K562 (cell line): ENCODE data around the gene SDC3. TPM values are rescaled to one million over a fixed set of nuclear protein-coding genes. Genes with fewer than 3 reads are reported as not detected.
A peak's percentile ranks its signal among the peaks of the same experiment; 100 is the strongest.

ENCODE experiments used
- ATAC-seq: fragments of 200-7000 bp; cut with Tn5 transposase; 3 replicates; pipeline ENCODE4 v1.9.1; 2020; ENCODE audit warnings: moderate library complexity
- BruUV-seq: library from RNA; stranded (reverse); fragments of 400-500 nt; replicated peaks from 2 replicates; lab custom pipeline; 2021; lab: Mats Ljungman, UMichigan
- CTCF ChIA-PET: fragments of 300-600 bp; formaldehyde crosslinking; extraction: SDS; loops from one replicate; lab custom pipeline; 2021; ENCODE audit warnings: low intra/inter-chr PET ratio; lab: Yijun Ruan, JAX
- POLR2A ChIA-PET: fragments of 300-600, 350-650 bp; sonication (Branson Sonifier 250); formaldehyde crosslinking; extraction: SDS; loops from one replicate; lab custom pipeline; 2021; ENCODE audit warnings: antibody characterized with exemption, inconsistent platforms; lab: Yijun Ruan, JAX
- DNase-seq, 4 experiments: peaks; one replicate each; pipeline versions ENCODE4 v3.0.0 to v3.0.0-alpha.2; 2011 to 2018; ENCODE audit warnings: low spot score in 3 of 4, mixed read lengths in 3 of 4; ENCODE audit errors: extremely low read depth in 1 of 4
- FAIRE-seq: peaks from 2 replicates; lab custom pipeline; 2011; peaks lifted over from hg19 to GRCh38; lab: Jason Lieb, UNC
- H2AFZ ChIP-seq: 2 replicates; pipeline ENCODE4 v1.6.0; 2011; ENCODE audit warnings: low read depth, low read length, control low read depth, inconsistent platforms
- H3K27ac ChIP-seq: fragments of 200-600 bp; 3 replicates; pipeline ENCODE4 v1.8.0; 2011; ENCODE audit warnings: low read depth, mild to moderate bottlenecking, control low read depth, inconsistent platforms, low read length, moderate library complexity, mixed read lengths; ENCODE audit errors: extremely low read depth
- H3K27me3 ChIP-seq, 2 experiments: fragments of 300-600 bp in 1 of 2; 2 replicates in 1 of 2; 3 replicates in 1 of 2; pipeline versions ENCODE4 v1.6.0 to v1.8.0; 2011; ENCODE audit warnings: inconsistent platforms in 2 of 2, low read length in 2 of 2, mild to moderate bottlenecking in 1 of 2, mixed read lengths in 1 of 2, moderate library complexity in 1 of 2; ENCODE audit not compliant: control insufficient read depth in 2 of 2, insufficient read depth in 2 of 2
- H3K36me3 ChIP-seq: fragments of 300-600 bp; 3 replicates; pipeline ENCODE4 v1.8.0; 2011; ENCODE audit warnings: mild to moderate bottlenecking, low read length, inconsistent platforms; ENCODE audit not compliant: control insufficient read depth, insufficient read depth
- H3K4me1 ChIP-seq, 2 experiments: fragments of 200-600 bp in 1 of 2; replicated peaks in 1 of 2; 2 replicates in 1 of 2; 3 replicates in 1 of 2; pipeline versions ENCODE4 v1.5.1 to v1.8.0; 2011; ENCODE audit warnings: inconsistent platforms in 2 of 2, low read length in 2 of 2, mild to moderate bottlenecking in 1 of 2, mixed read lengths in 1 of 2, moderate library complexity in 1 of 2; ENCODE audit not compliant: control insufficient read depth in 2 of 2, insufficient read depth in 2 of 2
- H3K4me2 ChIP-seq: 2 replicates; pipeline ENCODE4 v1.6.1; 2011; ENCODE audit warnings: low read length, control low read depth, inconsistent platforms, mixed read lengths; ENCODE audit not compliant: insufficient read depth
- H3K4me3 ChIP-seq: fragments of 200-600 bp; sonication (generic), shearing (Covaris generic); 2 replicates; pipeline ENCODE4 v1.5.1; 2016; ENCODE audit warnings: control low read depth, inconsistent platforms
- H3K79me2 ChIP-seq: fragments of 200-600 bp; 3 replicates; pipeline ENCODE4 v1.8.0; 2011; ENCODE audit warnings: low read length, inconsistent platforms; ENCODE audit not compliant: control insufficient read depth, insufficient read depth
- H3K9ac ChIP-seq, 2 experiments: 2 replicates each; pipeline versions ENCODE4 v1.6.0 to v1.6.1; 2011; ENCODE audit warnings: low read depth in 2 of 2, low read length in 2 of 2, control low read depth in 1 of 2, inconsistent platforms in 1 of 2, mild to moderate bottlenecking in 1 of 2, mixed read lengths in 1 of 2; ENCODE audit not compliant: insufficient read depth in 1 of 2
- H3K9me1 ChIP-seq: one replicate; pipeline ENCODE4 v1.6.0; 2011; ENCODE audit warnings: inconsistent platforms, mild to moderate bottlenecking, low read length, moderate library complexity; ENCODE audit not compliant: control insufficient read depth, insufficient read depth
- H3K9me3 ChIP-seq: replicated peaks from 2 replicates; pipeline ENCODE4 v1.5.1; 2011; ENCODE audit warnings: low read depth, low read length, inconsistent platforms; ENCODE audit not compliant: control insufficient read depth, insufficient read depth
- H4K20me1 ChIP-seq: replicated peaks from 2 replicates; pipeline ENCODE4 v1.6.1; 2011; ENCODE audit warnings: low read length, inconsistent platforms, mixed read lengths; ENCODE audit not compliant: control insufficient read depth, insufficient read depth
- DACH1 ChIP-seq: fragments of 450-650 bp; IDR thresholded peaks from 2 replicates; pipeline ENCODE4 v1.6.1; 2018; ENCODE audit not compliant: partially characterized antibody
- ETS2 ChIP-seq: IDR thresholded peaks from 2 replicates; pipeline ENCODE4 v1.6.1; 2016; ENCODE audit warnings: borderline replicate concordance, missing genetic modification characterization, mild to moderate bottlenecking, moderate library complexity, missing compliant biosample characterization; ENCODE audit not compliant: poor library complexity, severe bottlenecking
- ILF3 ChIP-seq: fragments of 450-650 bp; IDR thresholded peaks from 2 replicates; pipeline ENCODE4 v1.6.1; 2018; ENCODE audit warnings: antibody characterized with exemption, mild to moderate bottlenecking, moderate library complexity, borderline replicate concordance
- MAFF ChIP-seq: IDR thresholded peaks from 2 replicates; pipeline ENCODE4 v1.6.1; 2012; ENCODE audit warnings: low read length, improper control_type of control experiment
- MAFG ChIP-seq: fragments of 450-650 bp; conservative IDR thresholded peaks from 2 replicates; pipeline ENCODE4 v1.6.1; 2016; ENCODE audit warnings: missing genetic modification characterization, missing compliant biosample characterization
- NFE2 ChIP-seq: IDR thresholded peaks from 2 replicates; pipeline ENCODE4 v1.6.1; 2014; ENCODE audit warnings: antibody characterized with exemption, low read depth
- NFE2L1 ChIP-seq: fragments of 450-650 bp; IDR thresholded peaks from 2 replicates; pipeline ENCODE4 v1.6.1; 2016; ENCODE audit warnings: missing genetic modification characterization, low read depth, mild to moderate bottlenecking, missing compliant biosample characterization, moderate library complexity, borderline replicate concordance
- NRF1 ChIP-seq, 2 experiments: fragments of 450-650 bp; IDR thresholded peaks in 1 of 2; conservative IDR thresholded peaks in 1 of 2; 2 replicates each; pipeline ENCODE4 v1.6.1; 2014; ENCODE audit warnings: mild to moderate bottlenecking in 2 of 2
- RB1 ChIP-seq: fragments of 450-650 bp; IDR thresholded peaks from 2 replicates; pipeline ENCODE4 v1.6.1; 2017; ENCODE audit warnings: low read depth, mild to moderate bottlenecking
- SAFB ChIP-seq: fragments of 200-400 bp; formaldehyde crosslinking; IDR thresholded peaks from 2 replicates; pipeline ENCODE4 v1.6.1; 2017; ENCODE audit warnings: low read depth, low read length, borderline replicate concordance
- SMAD4 ChIP-seq: fragments of 250-450 bp; sonication (Bioruptor Pico); conservative IDR thresholded peaks from 2 replicates; pipeline ENCODE4 v1.8.0; 2021; ENCODE audit warnings: inconsistent platforms, mild to moderate bottlenecking, moderate library complexity
- SMARCE1 ChIP-seq: fragments of 450-650 bp; IDR thresholded peaks from 2 replicates; pipeline ENCODE4 v1.7.1; 2016; ENCODE audit warnings: mild to moderate bottlenecking
- TOE1 ChIP-seq, 2 experiments: fragments of 450-650 bp in 1 of 2; sonication (generic) in 1 of 2; formaldehyde crosslinking in 1 of 2; IDR thresholded peaks; 2 replicates each; pipeline versions ENCODE4 v1.7.1 to v1.8.0; 2016 to 2022; ENCODE audit warnings: borderline replicate concordance in 2 of 2, mild to moderate bottlenecking in 2 of 2, antibody characterized with exemption in 1 of 2, inconsistent platforms in 1 of 2, low read depth in 1 of 2, missing genetic modification reagents in 1 of 2, moderate library complexity in 1 of 2
- ZKSCAN3 ChIP-seq: fragments of 250-450 bp; sonication (Bioruptor Pico); IDR thresholded peaks from 2 replicates; pipeline ENCODE4 v1.4.0; 2020
- ZNF282 ChIP-seq: sonication (generic); formaldehyde crosslinking; IDR thresholded peaks from 2 replicates; pipeline ENCODE4 v1.8.1; 2023; ENCODE audit warnings: missing genetic modification reagents
- ZNF316 ChIP-seq: fragments of 450-650 bp; IDR thresholded peaks from 2 replicates; pipeline ENCODE4 v1.6.1; 2016
- WGBS: fragments of 100-300 bp; shearing (Covaris generic); methylation state at CpG from one replicate; pipeline ENCODE4 v1.1.6; 2016; ENCODE audit warnings: low coverage, mixed read lengths; ENCODE audit not compliant: insufficient coverage; ENCODE audit errors: missing lambda C conversion rate; 5-methylcytosine and 5-hydroxymethylcytosine counted together
- in situ Hi-C: fragments of 300-500 bp; cut with MboI; formaldehyde crosslinking; loops from 4 replicates; pipeline ENCODE4 v1.15.0; 2018; ENCODE audit warnings: inconsistent platforms, mixed read lengths
- intact Hi-C: fragments of 100-400 bp; cut with micrococcal nuclease; formaldehyde crosslinking; loops from 2 replicates; pipeline ENCODE4 v1.14.2; 2022
- polyA plus RNA-seq, 8 experiments: library from polyadenylated mRNA; depleted of rRNA in 4 of 8; stranded (reverse) in 5 of 8; unstranded in 3 of 8; fragments of >200 nt; fragmentation: Nextera tagmentation in 2 of 8; fragmentation: Illumina TruSeq in 1 of 8; extraction: Ambion mirVana in 2 of 8; extraction: Trizol in 1 of 8; gene quantifications; 2 replicates each; pipeline versions ENCODE4 v1.2.1 to v1.2.3, GENCODE V29; 2011 to 2014; ENCODE audit warnings: inconsistent platforms in 1 of 8, missing spikeins in 1 of 8
- total RNA-seq, 7 experiments: library from RNA; depleted of rRNA in 6 of 7; stranded (reverse); fragments of >200 nt in 6 of 7; fragmentation: Illumina TruSeq in 2 of 7; extraction: Trizol in 2 of 7; gene quantifications; 2 replicates each; pipeline versions ENCODE4 v1.2.1 to v1.2.3, GENCODE V29; 2011 to 2021; ENCODE audit warnings: low replicate concordance in 1 of 7
- TF ChIP-seq, protein P1 (sequence below): fragments of 450-650 bp; formaldehyde crosslinking; IDR thresholded peaks from 2 replicates; pipeline ENCODE4 v1.4.0; 2022; ENCODE audit warnings: missing genetic modification characterization
- TF ChIP-seq, protein P2 (sequence below), 2 experiments: fragments of 450-650 bp in 1 of 2; sonication (generic) in 1 of 2; formaldehyde crosslinking in 1 of 2; IDR thresholded peaks in 1 of 2; conservative IDR thresholded peaks in 1 of 2; 2 replicates each; pipeline versions ENCODE4 v1.6.1 to v1.8.1; 2016 to 2023; ENCODE audit warnings: mild to moderate bottlenecking in 2 of 2, moderate library complexity in 2 of 2, inconsistent platforms in 1 of 2, missing genetic modification reagents in 1 of 2

Gene SDC3
- total and polyA plus RNA-seq, 9 of the 15 experiments (the other 6 are each of a cell fraction or from before 2014, with no cell fraction given): 0.38 to 44.1 (median 12.1) TPM

DNA sequence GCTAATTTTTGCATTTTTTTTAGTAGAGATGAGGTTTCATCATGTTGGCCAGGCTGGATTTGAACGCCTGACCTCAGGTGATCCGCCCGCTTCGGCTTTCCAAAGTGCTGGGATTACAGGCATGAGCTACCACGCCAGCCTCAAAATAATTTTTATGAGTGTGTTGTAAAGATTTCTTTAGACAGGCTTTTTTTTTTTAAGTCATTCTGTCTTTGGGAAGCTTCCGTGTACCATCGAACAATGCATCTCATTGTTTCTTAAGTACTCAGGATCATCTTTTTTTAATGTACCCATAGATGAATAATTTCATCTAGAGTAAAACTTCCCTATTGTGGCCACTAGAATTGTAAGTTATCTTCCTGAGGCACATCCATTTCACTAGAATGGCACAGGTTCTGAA is 19.6 kb upstream of the SDC3 start (continued):
- TF ChIP-seq, protein P1, sequence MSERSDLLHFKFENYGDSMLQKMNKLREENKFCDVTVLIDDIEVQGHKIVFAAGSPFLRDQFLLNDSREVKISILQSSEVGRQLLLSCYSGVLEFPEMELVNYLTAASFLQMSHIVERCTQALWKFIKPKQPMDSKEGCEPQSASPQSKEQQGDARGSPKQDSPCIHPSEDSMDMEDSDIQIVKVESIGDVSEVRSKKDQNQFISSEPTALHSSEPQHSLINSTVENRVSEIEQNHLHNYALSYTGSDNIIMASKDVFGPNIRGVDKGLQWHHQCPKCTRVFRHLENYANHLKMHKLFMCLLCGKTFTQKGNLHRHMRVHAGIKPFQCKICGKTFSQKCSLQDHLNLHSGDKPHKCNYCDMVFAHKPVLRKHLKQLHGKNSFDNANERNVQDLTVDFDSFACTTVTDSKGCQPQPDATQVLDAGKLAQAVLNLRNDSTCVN (CRISPR knock-in tag): no peak
- TF ChIP-seq ZKSCAN3: no peak
- no peak for TF ChIP-seq SMAD4
- no peak for TF ChIP-seq ZNF282 (CRISPR knock-in tag)
- no peak for TF ChIP-seq ILF3
- TF ChIP-seq SAFB: no peak
- TF ChIP-seq, all 486 proteins: peak for 0

DNA sequence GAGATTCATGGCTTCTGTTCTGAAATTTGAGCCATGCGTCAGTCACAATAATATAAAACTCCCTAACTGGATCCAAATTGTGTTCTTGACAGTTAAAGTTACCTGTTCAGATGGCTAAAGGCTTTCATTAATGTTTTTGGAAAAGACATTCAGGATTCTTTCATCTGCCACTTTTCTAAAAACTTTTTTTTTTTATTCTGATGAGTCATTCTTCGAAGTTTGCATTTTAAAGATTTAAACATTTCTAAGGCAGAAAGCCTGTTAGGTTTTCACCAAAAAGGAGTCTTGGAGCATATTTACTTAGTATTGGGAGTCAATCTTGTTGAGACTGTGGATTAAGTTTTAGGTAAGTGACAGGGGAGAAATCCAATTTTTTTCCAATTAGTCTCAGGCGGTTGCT is 18.9 kb upstream of the SDC3 start:
- in situ Hi-C loops: no loop called here

More for the DNA sequence above, 18.9 kb upstream of the SDC3 start:
- Histone ChIP-seq H3K4me1 (peaks cover 0 to 3% of the 10 kb centered on the region in 2 experiments; a peak in 2 of 5 replicates), H3K27ac (no peak overlapping the region), H3K79me2 (no peaks in the 10 kb centered on the region), H4K20me1 (no peaks in the 10 kb centered on the region)
- no TSS peak for BruUV-seq
- CTCF ChIA-PET: interaction anchor here (1.2 to 3.7 kb wide), 2 partner anchors 125 to 145 kb away, joined by 4 to 26 read pairs; no protein-coding TSS in a partner anchor
- no peak for DNase-seq
- 0 out of 2 replicates have a peak, but pooled peaks have one; percentile 29 for TF ChIP-seq NFE2
- TF ChIP-seq, protein P2, sequence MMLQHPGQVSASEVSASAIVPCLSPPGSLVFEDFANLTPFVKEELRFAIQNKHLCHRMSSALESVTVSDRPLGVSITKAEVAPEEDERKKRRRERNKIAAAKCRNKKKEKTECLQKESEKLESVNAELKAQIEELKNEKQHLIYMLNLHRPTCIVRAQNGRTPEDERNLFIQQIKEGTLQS (IDR thresholded peaks at IDR 0.05): peak; percentile 46
- TF ChIP-seq, protein P2 (CRISPR knock-in tag; conservative IDR thresholded peaks at IDR 0.05): no peak
- no peak for TF ChIP-seq DACH1
- TF ChIP-seq SMARCE1: no peak
- TF ChIP-seq ZNF316: peak; percentile 51; the same call in 1 of the 2 replicates
- TF ChIP-seq RB1: no peak
- peak; percentile 29 for TF ChIP-seq MAFF
- TF ChIP-seq NFE2L1 (tag): peak; percentile 77; the same call in 1 of the 2 replicates
- no peak for TF ChIP-seq NRF1 (conservative IDR thresholded peaks at IDR 0.05 in 1 of 2, IDR thresholded peaks at IDR 0.05 in 1 of 2)
- TF ChIP-seq TOE1 (IDR thresholded peaks at IDR 0.05; ENCODE audit: borderline replicate concordance): no peak
- no peak for TF ChIP-seq TOE1 (CRISPR knock-in tag; IDR thresholded peaks at IDR 0.05; ENCODE audit: borderline replicate concordance, low read depth)
- peak; percentile 77 for TF ChIP-seq MAFG (tag)
- no peak for TF ChIP-seq ETS2 (tag)
- TF ChIP-seq, all 486 proteins: peak for 6
- no peak for ATAC-seq
- no peak overlapping the region for H2AFZ ChIP-seq
- no peaks in the 10 kb centered on the region for H3K9me1 ChIP-seq
- H3K4me3 ChIP-seq: no peak overlapping the region
- peaks cover 14% of the 10 kb centered on the region; the same call in 1 of the 3 replicates for H3K36me3 ChIP-seq
- WGBS: 60% methylated on average over 3 of the region's 3 CpGs
- no peak overlapping the region for H3K4me2 ChIP-seq
- intact Hi-C loops: no loop called here
- no peak for FAIRE-seq
- H3K27me3 ChIP-seq: no peaks in the 10 kb centered on the region
- POLR2A ChIA-PET: interaction anchor here (0.6 to 1.0 kb wide), 2 partner anchors 30 to 60 kb away, joined by 3 to 4 read pairs; no protein-coding TSS in a partner anchor
- no peaks in the 10 kb centered on the region for H3K9me3 ChIP-seq
- H3K9ac ChIP-seq: no peak overlapping the region
